GM18867 (cell line): ENCODE measurements around the gene RAVER1.
A peak's percentile ranks its signal among the peaks of the same experiment; 100 is the strongest.

Source experiments
- ATAC-seq: cut with Tn5 transposase; IDR thresholded peaks from one replicate; pipeline ENCODE4 v1.9.1; 2021; ENCODE audit warnings: mild to moderate bottlenecking, moderate library complexity; ENCODE audit not compliant: unreplicated experiment

RAVER1 gene

GRCh38 chr19:10318807-10319682 lies 14.3 kb downstream of the RAVER1 start:
- no peak for ATAC-seq

- ATAC-seq = no peak
Observed at GRCh38 chr19:10317857-10318462, 15.4 kb downstream of the RAVER1 start.

GRCh38 chr19:10317045-10317856 lies 16.1 kb downstream of the RAVER1 start:
- no peak for ATAC-seq

GRCh38 chr19:10316229-10317044 lies 16.9 kb downstream of the RAVER1 start:
- ATAC-seq = no peak

- ATAC-seq = peak; percentile 54
Observed at GRCh38 chr19:10315335-10316214, 17.8 kb downstream of the RAVER1 start, which contains the start of gene FDX2. TSS of gene FDX2 (minus strand) at chr19:10316015. CDS start at chr19:10315996, 19 bp downstream.

GRCh38 chr19:10309423-10309822 lies 23.9 kb downstream of the RAVER1 start, which contains the start of gene ZGLP1:
TSS of gene ZGLP1 (minus strand) at chr19:10309815.
- ATAC-seq = no peak

GRCh38 chr19:10306327-10306726 lies 27.0 kb downstream of the RAVER1 start:
- no peak for ATAC-seq

GRCh38 chr19:10305139-10305806 lies 28.1 kb downstream of the RAVER1 start:
- no peak for ATAC-seq

- ATAC-seq = no peak
Observed at GRCh38 chr19:10299545-10300458, 33.5 kb downstream of the RAVER1 start.

- ATAC-seq = no peak
Observed at GRCh38 chr19:10295847-10296591, 37.3 kb downstream of the RAVER1 start.

- ATAC-seq = peak; percentile 44
Observed at GRCh38 chr19:10295305-10295846, 38.0 kb downstream of the RAVER1 start.

- ATAC-seq = no peak
Observed at GRCh38 chr19:10294368-10294697, 39.0 kb downstream of the RAVER1 start.

GRCh38 chr19:10293637-10294367 lies 39.5 kb downstream of the RAVER1 start:
- no peak for ATAC-seq

GRCh38 chr19:10292789-10293636 lies 40.3 kb downstream of the RAVER1 start:
- no peak for ATAC-seq

GRCh38 chr19:10292206-10292788 lies 41.0 kb downstream of the RAVER1 start:
- ATAC-seq = peak; percentile 55
